ENCODE measurements around the gene DSCAML1. TPM values are rescaled to one million over a fixed set of nuclear protein-coding genes. Genes with fewer than 3 reads are reported as not detected.

Gene DSCAML1
- total RNA-seq, 2 donors from 2014 or later = 0.33 to 1.6 TPM

DNA sequence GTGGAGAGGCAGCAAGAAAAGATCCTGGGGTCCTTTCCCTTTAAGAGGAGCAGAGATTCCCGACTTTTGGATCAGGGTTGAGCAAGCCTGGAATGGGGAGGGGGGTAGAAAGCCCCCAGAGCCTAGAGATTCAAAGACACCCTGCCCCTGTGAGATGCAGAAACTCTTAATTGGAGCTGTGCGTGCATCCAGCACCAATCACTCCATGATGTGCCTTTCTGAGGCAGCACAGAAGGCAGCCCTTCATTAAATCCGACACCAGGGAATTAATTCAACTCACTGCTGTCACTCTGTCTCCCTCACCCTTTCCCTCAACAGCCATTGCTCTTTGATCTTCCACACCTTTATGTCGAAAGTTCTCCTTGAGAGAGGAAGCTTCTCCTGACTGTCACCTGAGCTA is 43.0 kb downstream of the DSCAML1 start:
- ATAC-seq (no peak), DNase-seq (no peak)
- Histone ChIP-seq H3K4me3 (no peak overlapping the region), H3K4me1 (no peaks in the 10 kb centered on the region), H3K36me3 (replicated peaks in 1 of 2; ENCODE audit: insufficient read depth in 1 of 2, low read depth in 2 of 2) (no peaks in the 10 kb centered on the region), H3K27ac (no peak overlapping the region), H3K27me3 (no peaks in the 10 kb centered on the region), H3K9me3 (no peaks in the 10 kb centered on the region)
- 72 to 74% methylated on average over 4 of the region's 4 CpGs for WGBS, 2 donors
- no peak for TF ChIP-seq POLR2A (IDR thresholded peaks at IDR 0.05)
- TF ChIP-seq, protein P1, sequence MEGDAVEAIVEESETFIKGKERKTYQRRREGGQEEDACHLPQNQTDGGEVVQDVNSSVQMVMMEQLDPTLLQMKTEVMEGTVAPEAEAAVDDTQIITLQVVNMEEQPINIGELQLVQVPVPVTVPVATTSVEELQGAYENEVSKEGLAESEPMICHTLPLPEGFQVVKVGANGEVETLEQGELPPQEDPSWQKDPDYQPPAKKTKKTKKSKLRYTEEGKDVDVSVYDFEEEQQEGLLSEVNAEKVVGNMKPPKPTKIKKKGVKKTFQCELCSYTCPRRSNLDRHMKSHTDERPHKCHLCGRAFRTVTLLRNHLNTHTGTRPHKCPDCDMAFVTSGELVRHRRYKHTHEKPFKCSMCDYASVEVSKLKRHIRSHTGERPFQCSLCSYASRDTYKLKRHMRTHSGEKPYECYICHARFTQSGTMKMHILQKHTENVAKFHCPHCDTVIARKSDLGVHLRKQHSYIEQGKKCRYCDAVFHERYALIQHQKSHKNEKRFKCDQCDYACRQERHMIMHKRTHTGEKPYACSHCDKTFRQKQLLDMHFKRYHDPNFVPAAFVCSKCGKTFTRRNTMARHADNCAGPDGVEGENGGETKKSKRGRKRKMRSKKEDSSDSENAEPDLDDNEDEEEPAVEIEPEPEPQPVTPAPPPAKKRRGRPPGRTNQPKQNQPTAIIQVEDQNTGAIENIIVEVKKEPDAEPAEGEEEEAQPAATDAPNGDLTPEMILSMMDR (IDR thresholded peaks at IDR 0.05) = no peak
- intact Hi-C loops (cut with DNase I) = no loop called here

DNA sequence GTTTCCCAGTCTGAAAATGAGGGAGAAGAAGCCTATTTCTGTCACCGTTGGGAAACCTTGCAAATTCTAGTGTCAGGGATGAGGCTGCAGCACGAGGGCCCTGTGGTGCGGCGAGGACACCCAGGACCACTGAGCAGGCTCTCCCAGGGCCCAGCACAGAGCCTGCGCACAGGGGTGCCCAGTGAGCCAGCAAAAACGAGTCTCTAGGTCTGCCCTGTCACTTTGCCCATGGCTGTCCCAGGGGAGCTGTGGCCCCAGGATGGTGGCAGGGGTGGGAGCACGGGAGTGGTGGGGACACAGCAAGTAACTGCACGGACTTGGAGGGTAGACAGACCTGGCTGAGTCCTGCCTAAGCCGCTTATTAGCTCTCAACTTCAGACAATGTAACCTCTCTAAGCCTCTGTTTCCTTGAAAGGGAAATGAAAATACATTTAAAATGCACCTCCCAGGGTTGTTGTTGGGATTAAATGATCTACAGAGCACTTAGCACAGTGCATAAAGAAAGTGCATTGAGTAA is 44.2 kb downstream of the DSCAML1 start:
- 74 to 78% methylated on average over 7 to 9 of the region's 9 CpGs for WGBS, 2 donors
- Histone ChIP-seq H3K4me1 (no peaks in the 10 kb centered on the region), H3K4me3 (no peak overlapping the region), H3K9me3 (no peaks in the 10 kb centered on the region), H3K27me3 (no peaks in the 10 kb centered on the region), H3K36me3 (replicated peaks in 1 of 2; ENCODE audit: insufficient read depth in 1 of 2, low read depth in 2 of 2) (no peaks in the 10 kb centered on the region), H3K27ac (no peak overlapping the region)
- ATAC-seq (no peak), DNase-seq (no peak)
- no peak for TF ChIP-seq POLR2A (IDR thresholded peaks at IDR 0.05)
- TF ChIP-seq, protein P1 (IDR thresholded peaks at IDR 0.05) = no peak
- intact Hi-C loops (cut with DNase I) = no loop called here

- Histone ChIP-seq H3K27me3 (no peaks in the 10 kb centered on the region), H3K4me3 (no peak overlapping the region), H3K4me1 (no peaks in the 10 kb centered on the region), H3K27ac (no peak overlapping the region), H3K36me3 (replicated peaks in 1 of 2; ENCODE audit: insufficient read depth in 1 of 2, low read depth in 2 of 2) (no peaks in the 10 kb centered on the region), H3K9me3 (no peaks in the 10 kb centered on the region)
- intact Hi-C loops (cut with DNase I) = no loop called here
- TF ChIP-seq POLR2A (IDR thresholded peaks at IDR 0.05) = no peak
- TF ChIP-seq, protein P1 (IDR thresholded peaks at IDR 0.05) = no peak
- no peak for ATAC-seq
- WGBS, 2 donors = 70 to 78% methylated on average over 2 of the region's 2 CpGs
- DNase-seq = no peak
Measured at GRCh38 chr11:117752071-117752470, 44.9 kb downstream of the DSCAML1 start.

GRCh38 chr11:117750916-117751662 is 45.9 kb downstream of the DSCAML1 start:
- DNase-seq = no peak
- intact Hi-C loops (cut with DNase I) = no loop called here
- Histone ChIP-seq H3K36me3 (replicated peaks in 1 of 2; ENCODE audit: insufficient read depth in 1 of 2, low read depth in 2 of 2) (no peaks in the 10 kb centered on the region), H3K9me3 (no peaks in the 10 kb centered on the region), H3K27me3 (no peaks in the 10 kb centered on the region), H3K27ac (no peak overlapping the region), H3K4me3 (no peak overlapping the region), H3K4me1 (no peaks in the 10 kb centered on the region)
- ATAC-seq = no peak
- TF ChIP-seq POLR2A (IDR thresholded peaks at IDR 0.05) = no peak
- WGBS, 2 donors = 72 to 73% methylated on average over 13 to 14 of the region's 14 CpGs

- DNase-seq = no peak
- 80 to 86% methylated on average over 5 of the region's 5 CpGs for WGBS, 2 donors
- Histone ChIP-seq H3K27ac (no peak overlapping the region), H3K4me3 (no peak overlapping the region), H3K4me1 (no peaks in the 10 kb centered on the region), H3K36me3 (replicated peaks in 1 of 2; ENCODE audit: insufficient read depth in 1 of 2, low read depth in 2 of 2) (no peaks in the 10 kb centered on the region), H3K27me3 (no peaks in the 10 kb centered on the region), H3K9me3 (no peaks in the 10 kb centered on the region)
- TF ChIP-seq, protein P1 (IDR thresholded peaks at IDR 0.05) = no peak
- no peak for TF ChIP-seq POLR2A (IDR thresholded peaks at IDR 0.05)
- ATAC-seq = no peak
- intact Hi-C loops (cut with DNase I) = no loop called here
Measured at GRCh38 chr11:117750357-117750756, 46.7 kb downstream of the DSCAML1 start.
